NT2/D1 (cell line): Measurements from ENCODE around the gene CAMK2G.
"Not testable (repeated sequence)": the region's sequence is repeated elsewhere in the genome, so short reads cannot be mapped to it uniquely, and the experiment has no call there.

Source experiments
- DNase-seq: peaks from one replicate; pipeline ENCODE4 v3.0.0-alpha.2; 2011; ENCODE audit warnings: low read depth, low spot score
- H3K27me3 ChIP-seq: 2 replicates; pipeline ENCODE4 v1.6.0; 2011; ENCODE audit warnings: mild to moderate bottlenecking; ENCODE audit not compliant: insufficient read length, insufficient read depth
- H3K36me3 ChIP-seq: 2 replicates; pipeline ENCODE4 v1.6.1; 2011; ENCODE audit warnings: mild to moderate bottlenecking, low read length, mixed read lengths; ENCODE audit not compliant: insufficient read depth, insufficient read length
- H3K4me1 ChIP-seq: 2 replicates; pipeline ENCODE4 v1.5.1; 2011; ENCODE audit not compliant: insufficient read depth, insufficient read length
- H3K4me3 ChIP-seq: 2 replicates; pipeline ENCODE4 v1.5.1; 2011; ENCODE audit warnings: low read depth; ENCODE audit not compliant: insufficient read length
- H3K9ac ChIP-seq: 2 replicates; pipeline ENCODE4 v1.6.0; 2011; ENCODE audit warnings: low read depth; ENCODE audit not compliant: insufficient read length
- H3K9me3 ChIP-seq: 2 replicates; pipeline ENCODE4 v1.5.1; 2011; ENCODE audit warnings: mild to moderate bottlenecking, low read length; ENCODE audit not compliant: insufficient read depth
- SUZ12 ChIP-seq: IDR thresholded peaks from 2 replicates; pipeline ENCODE4 v1.6.1; 2011; ENCODE audit not compliant: insufficient read length, insufficient read depth; ENCODE audit errors: extremely low read depth
- YY1 ChIP-seq: IDR thresholded peaks from 2 replicates; pipeline ENCODE4 v1.6.1; 2011; ENCODE audit not compliant: insufficient read length, insufficient read depth
- ZNF274 ChIP-seq: IDR thresholded peaks from 2 replicates; pipeline ENCODE4 v1.6.1; 2011; ENCODE audit warnings: mild to moderate bottlenecking, low read depth, low read length

The CAMK2G gene

GRCh38 chr10:73798927-73799560 lies 75.3 kb downstream of the CAMK2G start:
- no peak for DNase-seq
- H3K27me3 ChIP-seq: no peaks in the 10 kb centered on the region
- H3K9me3 ChIP-seq: no peaks in the 10 kb centered on the region
- H3K36me3 ChIP-seq: peaks cover 76% of the 10 kb centered on the region
- no peaks in the 10 kb centered on the region for H3K4me1 ChIP-seq
- no peak for TF ChIP-seq SUZ12
- TF ChIP-seq ZNF274: no peak
- no peak for TF ChIP-seq YY1
- H3K4me3 ChIP-seq: no peak overlapping the region
- H3K9ac ChIP-seq: no peak overlapping the region

GRCh38 chr10:73798087-73798486 lies 76.3 kb downstream of the CAMK2G start:
- H3K4me1 ChIP-seq: no peaks in the 10 kb centered on the region
- peaks cover 82% of the 10 kb centered on the region for H3K36me3 ChIP-seq
- no peaks in the 10 kb centered on the region for H3K27me3 ChIP-seq
- H3K9ac ChIP-seq: no peak overlapping the region
- no peak for TF ChIP-seq ZNF274
- no peak for TF ChIP-seq SUZ12
- no peak for TF ChIP-seq YY1
- no peak for DNase-seq
- no peaks in the 10 kb centered on the region for H3K9me3 ChIP-seq
- no peak overlapping the region for H3K4me3 ChIP-seq

- no peaks in the 10 kb centered on the region for H3K9me3 ChIP-seq
- no peak overlapping the region for H3K9ac ChIP-seq
- peaks cover 82% of the 10 kb centered on the region for H3K36me3 ChIP-seq
- no peak for DNase-seq
- H3K27me3 ChIP-seq: no peaks in the 10 kb centered on the region
- no peak overlapping the region for H3K4me3 ChIP-seq
- TF ChIP-seq SUZ12: no peak
- H3K4me1 ChIP-seq: no peaks in the 10 kb centered on the region
Observed at GRCh38 chr10:73797324-73798025, 76.9 kb downstream of the CAMK2G start.

GRCh38 chr10:73796766-73797165 lies 77.6 kb downstream of the CAMK2G start:
- peaks cover 82% of the 10 kb centered on the region for H3K36me3 ChIP-seq

GRCh38 chr10:73796035-73796434 lies 78.3 kb downstream of the CAMK2G start:
- H3K4me3 ChIP-seq, H3K9ac ChIP-seq, H3K4me1 ChIP-seq, DNase-seq, H3K9me3 ChIP-seq, H3K27me3 ChIP-seq: not testable (repeated sequence)
- H3K36me3 ChIP-seq: peaks cover 82% of the 10 kb centered on the region

More at GRCh38 chr10:73796766-73797165, 77.6 kb downstream of the CAMK2G start:
- no peak for DNase-seq
- H3K9me3 ChIP-seq: no peaks in the 10 kb centered on the region
- no peaks in the 10 kb centered on the region for H3K27me3 ChIP-seq
- no peak overlapping the region for H3K4me3 ChIP-seq
- no peak overlapping the region for H3K9ac ChIP-seq
- no peak for TF ChIP-seq ZNF274
- no peak for TF ChIP-seq SUZ12
- TF ChIP-seq YY1: no peak
- H3K4me1 ChIP-seq: no peaks in the 10 kb centered on the region

GRCh38 chr10:73795491-73795890 lies 78.9 kb downstream of the CAMK2G start:
- H3K27me3 ChIP-seq, H3K4me3 ChIP-seq, H3K4me1 ChIP-seq, H3K9ac ChIP-seq, H3K9me3 ChIP-seq, DNase-seq: not testable (repeated sequence)
- H3K36me3 ChIP-seq: peaks cover 83% of the 10 kb centered on the region

GRCh38 chr10:73793456-73793855 lies 80.9 kb downstream of the CAMK2G start:
- no peaks in the 10 kb centered on the region for H3K27me3 ChIP-seq
- no peak overlapping the region for H3K4me3 ChIP-seq
- no peak for DNase-seq
- peaks cover 3% of the 10 kb centered on the region for H3K4me1 ChIP-seq
- H3K9me3 ChIP-seq: no peaks in the 10 kb centered on the region
- H3K36me3 ChIP-seq: peaks cover 82% of the 10 kb centered on the region
- TF ChIP-seq SUZ12 (no peak), ZNF274 (no peak), YY1 (no peak)
- H3K9ac ChIP-seq: no peak overlapping the region

GRCh38 chr10:73791871-73792400 lies 82.4 kb downstream of the CAMK2G start:
- no peak for DNase-seq
- TF ChIP-seq ZNF274 (no peak), SUZ12 (no peak), YY1 (no peak)
- H3K9ac ChIP-seq: no peak overlapping the region
- no peaks in the 10 kb centered on the region for H3K9me3 ChIP-seq
- H3K27me3 ChIP-seq: no peaks in the 10 kb centered on the region
- peaks cover 5% of the 10 kb centered on the region for H3K4me1 ChIP-seq
- peaks cover 67% of the 10 kb centered on the region for H3K36me3 ChIP-seq
- no peak overlapping the region for H3K4me3 ChIP-seq
